GM18861 (cell line): ENCODE results near the gene RPS5.
A peak's percentile ranks its signal among the peaks of the same experiment; 100 is the strongest.
"Not testable (repeated sequence)": the region's sequence is repeated elsewhere in the genome, so short reads cannot be mapped to it uniquely, and the experiment has no call there.

Source experiments
- ATAC-seq: cut with Tn5 transposase; IDR thresholded peaks from one replicate; pipeline ENCODE4 v1.9.1; 2021; ENCODE audit not compliant: unreplicated experiment

Gene RPS5

GRCh38 chr19:58403920-58404478 lies 16.9 kb downstream of the RPS5 start:
- ATAC-seq = not testable (repeated sequence)

GRCh38 chr19:58406818-58407657 lies 20.0 kb downstream of the RPS5 start:
- no peak for ATAC-seq

- no peak for ATAC-seq
These were observed 20.6 kb downstream of the RPS5 start for GRCh38 chr19:58407658-58408151.

GRCh38 chr19:58408152-58409009 lies 21.3 kb downstream of the RPS5 start, which contains the start of gene ZNF584:
Gene ZNF584 (plus strand): TSS chr19:58408649. CDS start chr19:58409148, 499 bp downstream.
- peak; percentile 81 for ATAC-seq

GRCh38 chr19:58409010-58409790 lies 22.1 kb downstream of the RPS5 start:
- no peak for ATAC-seq

- no peak for ATAC-seq
These were observed 29.5 kb downstream of the RPS5 start for GRCh38 chr19:58416604-58417003.

GRCh38 chr19:58417071-58417470 lies 30.0 kb downstream of the RPS5 start:
- no peak for ATAC-seq

- no peak for ATAC-seq
These were observed 41.5 kb downstream of the RPS5 start for GRCh38 chr19:58428617-58429016.

- ATAC-seq = no peak
These were observed 42.7 kb downstream of the RPS5 start for GRCh38 chr19:58429745-58430144.

- ATAC-seq = no peak
These were observed 47.1 kb downstream of the RPS5 start for GRCh38 chr19:58434217-58434616.

GRCh38 chr19:58439576-58440554 lies 52.8 kb downstream of the RPS5 start, which contains the start of gene ZNF132:
Gene ZNF132 (minus strand): TSS chr19:58440153. CDS start chr19:58439821, 332 bp downstream.
- ATAC-seq = peak; percentile 95

- no peak for ATAC-seq
These were observed 53.5 kb downstream of the RPS5 start for GRCh38 chr19:58440556-58440955.

GRCh38 chr19:58442986-58443385 lies 55.9 kb downstream of the RPS5 start:
- ATAC-seq = not testable (repeated sequence)
